Endometrial microvascular endothelial cells (primary cell): ENCODE results near the gene EPB41L4B. TPM values are rescaled to one million over a fixed set of nuclear protein-coding genes. Genes with fewer than 3 reads are reported as not detected.

ENCODE experiments used
- in situ Hi-C: cut with HindIII; loops from 2 replicates; pipeline ENCODE4 v1.10.0; 2017; ENCODE audit warnings: low sequenced_read_pairs, low pct_unique_long_range_greater_than_20kb; ENCODE audit errors: inconsistent ontology term
- total RNA-seq: library from RNA; depleted of rRNA; stranded (reverse); fragments of >200 nt; gene quantifications from one replicate; pipeline ENCODE4 v1.2.3, GENCODE V29; 2015; ENCODE audit errors: inconsistent ontology term

EPB41L4B gene
- total RNA-seq, 1 donor from 2014 or later: 0.19 TPM

DNA sequence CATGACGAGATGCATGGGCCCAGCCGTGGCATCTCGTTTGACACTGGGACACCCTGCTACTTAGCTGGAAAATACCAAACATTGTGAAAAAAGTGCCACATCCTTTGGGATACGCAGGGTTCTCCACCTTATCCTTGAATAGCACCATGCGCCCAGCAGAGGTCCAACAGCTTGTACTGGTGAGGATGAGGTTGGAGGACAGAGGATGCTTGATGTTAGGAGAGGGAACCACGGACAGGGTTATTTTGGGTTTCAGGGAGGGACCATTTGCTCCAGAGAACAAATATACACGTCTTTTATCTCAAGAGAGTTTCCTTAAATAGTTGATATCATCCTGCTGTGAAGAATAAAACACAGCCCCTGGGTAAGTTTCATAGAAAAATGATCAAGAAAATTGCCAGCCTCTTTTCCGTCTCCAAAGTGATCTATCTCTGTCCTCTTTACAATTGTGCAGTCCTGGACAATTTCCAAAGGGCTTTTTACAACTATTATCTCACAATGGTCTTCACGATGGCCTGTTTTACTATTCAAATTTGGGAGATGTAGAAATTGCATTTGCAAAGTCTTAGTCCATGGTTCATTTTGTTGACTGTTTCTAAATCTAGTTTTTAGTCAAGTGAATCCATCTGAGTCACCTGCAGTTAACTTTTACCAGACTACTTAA, 133.9 kb downstream of the EPB41L4B start:
- in situ Hi-C loops: no loop called here

- in situ Hi-C loops: no loop called here
Observed at GRCh38 chr9:109182940-109183798, 137.7 kb downstream of the EPB41L4B start.

GRCh38 chr9:109182550-109182939, 138.3 kb downstream of the EPB41L4B start:
- in situ Hi-C loops: no loop called here

DNA sequence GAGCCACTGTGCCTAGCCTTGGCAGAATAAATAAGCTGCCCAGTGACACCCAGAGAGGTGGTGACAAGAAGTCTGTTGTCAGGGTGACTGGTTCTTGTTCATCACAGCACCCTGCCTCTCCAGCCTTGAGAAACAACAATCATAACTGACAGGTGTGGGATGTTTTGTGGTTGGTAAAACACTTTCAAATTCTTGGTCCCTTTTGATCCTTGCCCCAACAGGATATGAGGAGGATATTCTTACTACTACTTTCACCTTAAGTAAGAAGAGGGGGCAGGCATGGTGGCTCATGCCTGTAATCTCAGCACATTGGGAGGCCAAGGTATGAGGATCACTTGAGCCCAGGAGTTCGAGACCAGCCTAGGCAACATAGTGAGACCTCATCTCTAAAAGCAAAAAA, 139.6 kb downstream of the EPB41L4B start:
- in situ Hi-C loops: no loop called here

- in situ Hi-C loops: no loop called here
Observed at GRCh38 chr9:109179801-109180523, 140.9 kb downstream of the EPB41L4B start.

- in situ Hi-C loops: no loop called here
Observed at GRCh38 chr9:109176963-109177362, 143.9 kb downstream of the EPB41L4B start.

- in situ Hi-C loops: no loop called here
Observed at GRCh38 chr9:109176386-109176785, 144.5 kb downstream of the EPB41L4B start.

DNA sequence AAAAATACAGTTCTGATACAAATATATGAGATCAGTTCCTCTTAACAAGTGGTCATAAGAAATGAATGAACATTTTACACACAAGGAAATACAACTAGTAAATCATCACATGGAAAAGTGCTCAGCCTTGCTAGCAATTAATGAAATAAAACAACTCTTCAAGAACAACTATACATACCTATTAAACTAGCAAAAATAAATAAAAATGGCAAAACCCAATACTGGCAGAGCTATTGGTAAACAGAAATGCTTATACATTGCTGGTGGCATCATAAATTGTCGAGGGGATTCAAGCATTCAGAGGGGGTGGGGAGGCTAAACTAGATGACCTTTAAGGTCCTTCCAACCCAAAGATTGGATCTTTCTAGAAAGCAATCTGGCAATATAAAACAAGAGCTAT, 147.9 kb downstream of the EPB41L4B start:
- in situ Hi-C loops: no loop called here

DNA sequence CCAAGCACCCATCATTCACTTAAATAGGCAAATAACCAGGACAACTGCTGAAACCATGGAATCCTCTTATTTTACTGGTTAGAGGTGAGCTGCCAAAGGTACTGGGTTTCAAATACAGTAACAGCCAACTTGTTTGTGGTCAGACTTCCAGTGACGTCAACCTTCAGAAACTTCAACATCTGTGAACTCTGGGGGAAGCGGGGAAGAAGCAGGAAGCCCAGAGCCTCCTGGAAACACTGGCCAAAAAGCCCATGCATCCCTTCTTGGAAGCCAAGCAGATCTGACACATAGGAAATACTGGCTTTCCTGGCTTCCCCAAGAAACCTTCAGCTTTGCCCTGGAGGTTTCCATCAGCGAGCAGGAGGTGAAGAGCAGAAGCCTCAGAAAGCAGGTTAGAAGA, 148.9 kb downstream of the EPB41L4B start:
- in situ Hi-C loops: no loop called here

DNA sequence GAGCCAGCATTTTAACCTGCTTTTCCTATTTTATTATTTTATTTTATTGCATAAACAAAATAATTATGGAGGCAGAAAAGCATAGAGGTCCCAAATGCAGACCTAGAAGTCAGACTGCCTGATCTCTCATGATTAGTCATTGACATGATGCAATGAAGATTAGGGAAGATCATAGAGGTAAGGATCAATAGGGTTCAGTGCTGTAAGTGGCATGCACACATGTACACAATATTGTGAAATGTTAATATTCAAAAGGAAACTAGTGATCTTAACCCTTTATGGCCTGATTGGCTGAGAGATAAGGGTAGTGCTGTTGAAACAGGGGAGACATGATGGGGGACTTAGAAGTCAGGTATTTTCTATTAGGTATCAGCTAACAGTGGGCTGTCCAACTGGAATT, 152.7 kb downstream of the EPB41L4B start:
- in situ Hi-C loops: no loop called here

DNA sequence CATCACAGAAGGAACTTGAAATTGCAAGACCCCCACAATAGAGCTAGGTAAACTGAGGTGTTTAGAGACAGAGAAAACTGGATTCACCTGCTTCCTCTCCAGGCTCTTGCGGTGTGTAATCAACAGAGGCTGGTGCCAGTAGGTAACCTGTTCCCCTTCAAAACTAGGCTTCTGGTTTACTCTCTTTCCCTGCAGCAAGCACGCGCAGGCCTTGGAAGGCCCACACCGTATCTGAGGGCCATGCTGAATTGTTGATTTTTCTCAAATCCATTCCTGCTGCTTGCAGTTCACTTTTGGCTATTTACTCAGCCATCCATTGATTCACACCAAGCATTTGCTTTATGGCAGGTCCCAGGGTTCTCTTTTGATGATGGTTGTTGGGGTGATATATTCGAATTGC, 153.1 kb downstream of the EPB41L4B start:
- in situ Hi-C loops: no loop called here

- in situ Hi-C loops: no loop called here
Observed at GRCh38 chr9:109166771-109167601, 153.9 kb downstream of the EPB41L4B start, which contains the start of gene FRRS1L. Gene FRRS1L (minus strand): TSS chr9:109167249. CDS start chr9:109167138, 111 bp downstream.

DNA sequence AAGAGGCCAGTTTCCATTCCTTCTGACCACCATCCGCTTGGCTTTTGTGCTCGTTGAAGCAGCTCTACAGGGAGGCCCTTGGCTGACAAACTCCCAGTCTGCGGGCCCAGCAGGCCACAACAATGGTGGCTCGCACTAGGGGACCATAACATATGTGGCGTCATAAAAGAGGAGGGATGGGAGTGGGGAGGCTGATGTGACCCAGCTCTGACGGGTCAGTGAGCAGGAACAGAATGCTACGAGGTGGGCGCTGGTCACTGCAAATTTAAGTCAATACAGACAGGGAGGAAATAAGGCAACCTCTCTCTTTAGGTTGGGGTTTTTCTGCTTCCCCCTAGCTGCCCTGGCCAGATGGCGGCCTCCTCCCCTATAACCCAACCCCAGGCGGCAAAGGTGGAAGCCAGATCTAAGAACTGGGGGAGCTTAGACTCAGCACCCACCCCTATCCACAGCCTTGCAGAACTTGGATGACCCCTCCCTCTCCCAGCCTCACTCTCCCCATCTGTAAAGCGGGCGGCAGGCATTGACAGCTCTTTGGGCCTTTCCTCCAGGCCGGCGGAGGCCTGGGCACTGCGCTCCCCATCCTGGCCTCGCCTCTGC, 154.6 kb downstream of the EPB41L4B start:
- in situ Hi-C loops: no loop called here

- in situ Hi-C loops: no loop called here
Observed at GRCh38 chr9:109164042-109164441, 156.8 kb downstream of the EPB41L4B start.

DNA sequence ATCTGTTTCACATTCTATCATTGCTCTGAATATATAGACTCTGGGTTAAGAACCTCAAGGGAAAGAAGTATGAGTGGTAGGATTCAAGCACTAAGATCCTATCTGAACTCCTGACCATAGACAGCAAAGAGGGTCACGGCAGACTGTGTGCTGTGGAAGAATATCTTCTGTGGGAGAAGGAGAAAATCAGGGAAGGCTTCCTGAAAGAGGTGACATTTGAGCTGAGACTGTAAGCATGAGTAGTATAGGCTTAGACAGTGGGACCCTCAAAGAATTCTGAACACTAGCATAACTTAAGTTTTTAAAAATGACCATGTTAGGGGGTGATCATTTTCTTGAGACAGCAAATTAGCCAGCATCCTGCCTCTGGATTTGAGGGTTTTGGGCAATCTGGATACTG, 157.7 kb downstream of the EPB41L4B start:
- in situ Hi-C loops: no loop called here

GRCh38 chr9:109162677-109163076, 158.2 kb downstream of the EPB41L4B start:
- in situ Hi-C loops: no loop called here

DNA sequence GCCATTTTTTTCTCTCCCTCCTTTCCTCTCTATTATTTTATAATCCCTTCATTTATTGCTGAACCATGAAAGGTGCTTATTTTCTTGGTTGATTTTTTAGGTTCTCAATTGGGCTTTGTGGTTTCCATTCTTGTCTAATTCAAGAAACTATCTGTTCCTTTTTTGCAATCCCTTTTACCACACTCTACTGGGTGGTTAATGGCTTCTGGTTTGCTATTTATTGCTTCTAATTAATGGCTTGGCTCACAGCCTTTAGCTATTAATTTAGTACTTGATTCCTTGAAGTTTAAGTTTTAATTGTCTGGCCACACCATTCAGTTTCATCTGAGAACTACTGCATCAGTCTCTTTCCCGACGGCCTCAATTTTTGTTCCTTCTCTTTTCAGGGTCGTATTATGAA, 159.4 kb downstream of the EPB41L4B start:
- in situ Hi-C loops: no loop called here

GRCh38 chr9:109159583-109159982, 161.3 kb downstream of the EPB41L4B start:
- in situ Hi-C loops: no loop called here
